Gastrocnemius medialis (tissue), 4 donors: Measurements from ENCODE around the gene NME3. TPM values are rescaled to one million over a fixed set of nuclear protein-coding genes. Genes with fewer than 3 reads are reported as not detected.
A peak's percentile ranks its signal among the peaks of the same experiment; 100 is the strongest.

Source experiments
- ATAC-seq, 2 donors: fragments of 150-250 bp; one replicate each; pipeline ENCODE4 v1.9.1; 2016
- DNase-seq, 2 donors: peaks; one replicate each; pipeline ENCODE4 v3.0.0-alpha.2; 2019
- H3K27ac ChIP-seq, 4 donors: fragments of 200-600 bp; sonication (generic); 1 replicate in 1 of 4; 2 replicates in 3 of 4; pipeline ENCODE4 v1.5.1; 2016 to 2018; ENCODE audit warnings: mild to moderate bottlenecking in 2 of 4, moderate library complexity in 1 of 4
- H3K27me3 ChIP-seq, 3 donors: fragments of 200-600 bp; sonication (generic) in 2 of 3; 1 replicate in 1 of 3; 2 replicates in 2 of 3; pipeline versions ENCODE4 v1.5.1 to v1.6.0; 2016 to 2019; ENCODE audit warnings: mild to moderate bottlenecking in 1 of 3, moderate library complexity in 1 of 3
- H3K36me3 ChIP-seq, 2 donors: fragments of 200-600 bp; sonication (generic) in 1 of 2; one replicate each; pipeline ENCODE4 v1.5.1; 2017 to 2018
- H3K4me1 ChIP-seq, 2 donors: fragments of 200-600 bp; sonication (generic) in 1 of 2; one replicate each; pipeline ENCODE4 v1.5.1; 2016 to 2017; ENCODE audit warnings: mild to moderate bottlenecking in 2 of 2
- H3K4me3 ChIP-seq, 4 donors: fragments of 200-600 bp; sonication (generic) in 3 of 4; 1 replicate in 1 of 4; 2 replicates in 3 of 4; pipeline ENCODE4 v1.5.1; 2016 to 2019; ENCODE audit warnings: mild to moderate bottlenecking in 2 of 4
- H3K9me3 ChIP-seq, 3 donors: fragments of 200-600 bp; sonication (generic) in 2 of 3; 1 replicate in 1 of 3; 2 replicates in 2 of 3; pipeline ENCODE4 v1.5.1; 2016 to 2019
- POLR2A ChIP-seq, 2 donors: fragments of 450-650 bp; IDR thresholded peaks; one replicate each; pipeline ENCODE4 v1.6.1; 2017; ENCODE audit warnings: antibody characterized with exemption in 2 of 2, mild to moderate bottlenecking in 2 of 2, moderate library complexity in 2 of 2
- in situ Hi-C, 4 donors: fragments of 200-750 bp; cut with MboI; loops; one replicate each; pipeline versions ENCODE4 v1.15.0 to v1.8.0; 2017; ENCODE audit warnings: low sequenced_read_pairs in 4 of 4
- intact Hi-C: fragments of 100-400 bp; cut with DNase I; formaldehyde crosslinking; loops from one replicate; pipeline ENCODE4 v1.15.1; 2023; ENCODE audit warnings: low total_unique reads
- total RNA-seq, 4 donors: library from RNA; depleted of rRNA; stranded (reverse); fragments of >200 nt; gene quantifications; one replicate each; pipeline versions ENCODE4 v1.1.0 to v1.2.3, GENCODE V29; 2016
- TF ChIP-seq, protein P1 (sequence below), 5 experiments: fragments of 450-650 bp in 3 of 5; fragments of 200-600 bp in 2 of 5; sonication (generic) in 2 of 5; IDR thresholded peaks in 4 of 5; conservative IDR thresholded peaks in 1 of 5; 1 replicate in 4 of 5; 2 replicates in 1 of 5; pipeline ENCODE4 v1.5.1; 2016 to 2019; ENCODE audit warnings: antibody characterized with exemption in 5 of 5, mild to moderate bottlenecking in 3 of 5, moderate library complexity in 3 of 5

Gene NME3
- total RNA-seq, 4 donors from 2014 or later, result 18.1 to 41.4 (median 34.2) TPM

- intact Hi-C loops, result no loop called here
- H3K9me3 ChIP-seq, result no peaks in the 10 kb centered on the region
Observed at GRCh38 chr16:1787056-1787321, 15.6 kb upstream of the NME3 start.

GRCh38 chr16:1786242-1787055 lies 15.1 kb upstream of the NME3 start:
- no peaks in the 10 kb centered on the region for H3K27me3 ChIP-seq
- in situ Hi-C loops (no loop called here), intact Hi-C loops (no loop called here)
- H3K4me1 ChIP-seq, result peaks cover 14 to 18% of the 10 kb centered on the region in 2 donors
- TF ChIP-seq POLR2A (IDR thresholded peaks at IDR 0.05), result no peak
- TF ChIP-seq, protein P1, sequence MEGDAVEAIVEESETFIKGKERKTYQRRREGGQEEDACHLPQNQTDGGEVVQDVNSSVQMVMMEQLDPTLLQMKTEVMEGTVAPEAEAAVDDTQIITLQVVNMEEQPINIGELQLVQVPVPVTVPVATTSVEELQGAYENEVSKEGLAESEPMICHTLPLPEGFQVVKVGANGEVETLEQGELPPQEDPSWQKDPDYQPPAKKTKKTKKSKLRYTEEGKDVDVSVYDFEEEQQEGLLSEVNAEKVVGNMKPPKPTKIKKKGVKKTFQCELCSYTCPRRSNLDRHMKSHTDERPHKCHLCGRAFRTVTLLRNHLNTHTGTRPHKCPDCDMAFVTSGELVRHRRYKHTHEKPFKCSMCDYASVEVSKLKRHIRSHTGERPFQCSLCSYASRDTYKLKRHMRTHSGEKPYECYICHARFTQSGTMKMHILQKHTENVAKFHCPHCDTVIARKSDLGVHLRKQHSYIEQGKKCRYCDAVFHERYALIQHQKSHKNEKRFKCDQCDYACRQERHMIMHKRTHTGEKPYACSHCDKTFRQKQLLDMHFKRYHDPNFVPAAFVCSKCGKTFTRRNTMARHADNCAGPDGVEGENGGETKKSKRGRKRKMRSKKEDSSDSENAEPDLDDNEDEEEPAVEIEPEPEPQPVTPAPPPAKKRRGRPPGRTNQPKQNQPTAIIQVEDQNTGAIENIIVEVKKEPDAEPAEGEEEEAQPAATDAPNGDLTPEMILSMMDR (IDR thresholded peaks at IDR 0.05 in 4 of 5, conservative IDR thresholded peaks at IDR 0.05 in 1 of 5), result no peak
- H3K27ac ChIP-seq, result no peak overlapping the region
- H3K9me3 ChIP-seq, result no peaks in the 10 kb centered on the region
- DNase-seq (peak in 1 of 2 donors; percentile 15), ATAC-seq (no peak)
- H3K36me3 ChIP-seq, result peaks cover 0 to 40% of the 10 kb centered on the region in 2 donors
- H3K4me3 ChIP-seq, result no peak overlapping the region

More at GRCh38 chr16:1787056-1787321, 15.6 kb upstream of the NME3 start:
- Histone ChIP-seq H3K36me3 (peaks cover 0 to 41% of the 10 kb centered on the region in 2 donors), H3K4me3 (no peak overlapping the region), H3K27ac (no peak overlapping the region), H3K4me1 (peaks cover 10 to 14% of the 10 kb centered on the region in 2 donors), H3K27me3 (no peaks in the 10 kb centered on the region)
- no peak for ATAC-seq
- in situ Hi-C loops, result no loop called here
- peak in 1 of 2 donors; percentile 10 for DNase-seq
- TF ChIP-seq, protein P1 (IDR thresholded peaks at IDR 0.05 in 4 of 5, conservative IDR thresholded peaks at IDR 0.05 in 1 of 5), result no peak
- TF ChIP-seq POLR2A (IDR thresholded peaks at IDR 0.05), result no peak

DNA sequence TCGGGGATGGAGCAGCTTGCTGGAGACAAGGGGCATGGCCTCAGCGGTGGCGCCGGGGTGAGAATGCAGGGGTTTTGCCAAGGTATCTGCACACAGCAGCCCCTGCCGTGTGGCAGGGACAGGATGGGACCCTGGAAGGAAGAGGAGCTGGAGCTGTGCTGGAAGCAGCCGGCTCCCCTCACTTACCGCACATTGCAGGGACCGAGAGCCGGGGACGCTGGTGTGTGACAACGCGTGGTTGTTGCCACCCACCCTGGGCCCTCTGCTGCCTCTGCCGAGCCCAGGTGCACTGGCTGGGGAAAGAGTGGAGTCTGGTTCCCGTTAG lies 14.5 kb upstream of the NME3 start:
- intact Hi-C loops (no loop called here), in situ Hi-C loops (no loop called here)
- no peaks in the 10 kb centered on the region for H3K27me3 ChIP-seq
- peaks cover 0 to 39% of the 10 kb centered on the region in 2 donors for H3K36me3 ChIP-seq
- H3K9me3 ChIP-seq, result no peaks in the 10 kb centered on the region
- no peak overlapping the region for H3K27ac ChIP-seq
- peaks cover 21 to 24% of the 10 kb centered on the region in 2 donors for H3K4me1 ChIP-seq
- no peak overlapping the region for H3K4me3 ChIP-seq
- TF ChIP-seq, protein P1 (IDR thresholded peaks at IDR 0.05 in 4 of 5, conservative IDR thresholded peaks at IDR 0.05 in 1 of 5), result no peak
- TF ChIP-seq POLR2A (IDR thresholded peaks at IDR 0.05), result no peak
- no peak for ATAC-seq
- no peak for DNase-seq

DNA sequence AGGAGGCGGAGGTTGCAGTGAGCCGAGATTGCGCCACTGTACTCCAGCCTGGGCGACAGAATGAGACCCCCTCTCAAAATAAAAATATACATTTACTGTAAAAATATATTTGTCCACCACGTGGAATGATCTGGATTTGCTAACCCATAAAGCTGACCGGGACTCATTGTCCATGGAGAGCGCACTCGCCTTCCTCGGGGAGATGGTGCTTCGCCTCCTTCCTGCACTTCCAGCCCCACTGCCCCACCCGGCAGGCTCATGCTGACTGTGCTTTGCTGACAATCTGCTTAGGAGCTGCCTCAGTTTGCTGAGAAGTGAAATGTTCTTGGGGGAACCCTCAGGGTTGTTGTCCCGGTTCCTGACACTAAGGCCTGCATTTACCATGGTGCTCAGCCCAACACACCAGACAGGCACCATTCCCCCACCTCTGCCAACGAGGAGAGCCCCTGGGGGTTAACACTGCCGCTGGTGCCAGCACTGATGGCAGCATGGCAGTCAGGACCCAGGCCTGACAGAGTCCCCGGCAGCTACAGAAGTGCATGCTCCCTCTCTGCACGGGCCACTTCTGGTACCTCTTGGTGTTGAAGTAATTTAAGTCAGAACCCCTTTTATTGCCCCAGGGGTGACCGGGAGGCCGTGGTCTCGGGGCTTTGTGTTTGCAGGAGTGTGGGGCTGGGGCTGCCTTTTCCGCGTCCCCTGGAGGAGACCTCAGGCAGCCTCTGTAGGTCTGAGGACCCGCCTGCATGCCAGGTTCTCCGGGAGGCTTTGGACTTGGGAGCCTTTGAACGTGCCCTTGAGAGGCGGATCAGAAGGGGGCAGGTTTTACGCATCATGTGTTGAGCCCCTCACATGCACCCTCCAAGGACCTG lies 13.9 kb upstream of the NME3 start:
- in situ Hi-C loops (no loop called here), intact Hi-C loops (loop anchor here (5.0 kb wide), 3 partner anchors 78 to 173 kb away; partner anchors contain the start of genes CRAMP1, IFT140 and MAPK8IP3)
- Histone ChIP-seq H3K36me3 (peaks cover 0 to 45% of the 10 kb centered on the region in 2 donors), H3K4me1 (peaks cover 27 to 30% of the 10 kb centered on the region in 2 donors), H3K27ac (no peak overlapping the region), H3K27me3 (no peaks in the 10 kb centered on the region), H3K9me3 (no peaks in the 10 kb centered on the region), H3K4me3 (no peak overlapping the region)
- ATAC-seq (no peak), DNase-seq (peak in 1 of 2 donors; percentile 11)
- TF ChIP-seq POLR2A (IDR thresholded peaks at IDR 0.05), result no peak
- TF ChIP-seq, protein P1 (IDR thresholded peaks at IDR 0.05 in 4 of 5, conservative IDR thresholded peaks at IDR 0.05 in 1 of 5), result no peak
